ENCODE measurements around the gene CLEC20A.

CLEC20A gene

DNA sequence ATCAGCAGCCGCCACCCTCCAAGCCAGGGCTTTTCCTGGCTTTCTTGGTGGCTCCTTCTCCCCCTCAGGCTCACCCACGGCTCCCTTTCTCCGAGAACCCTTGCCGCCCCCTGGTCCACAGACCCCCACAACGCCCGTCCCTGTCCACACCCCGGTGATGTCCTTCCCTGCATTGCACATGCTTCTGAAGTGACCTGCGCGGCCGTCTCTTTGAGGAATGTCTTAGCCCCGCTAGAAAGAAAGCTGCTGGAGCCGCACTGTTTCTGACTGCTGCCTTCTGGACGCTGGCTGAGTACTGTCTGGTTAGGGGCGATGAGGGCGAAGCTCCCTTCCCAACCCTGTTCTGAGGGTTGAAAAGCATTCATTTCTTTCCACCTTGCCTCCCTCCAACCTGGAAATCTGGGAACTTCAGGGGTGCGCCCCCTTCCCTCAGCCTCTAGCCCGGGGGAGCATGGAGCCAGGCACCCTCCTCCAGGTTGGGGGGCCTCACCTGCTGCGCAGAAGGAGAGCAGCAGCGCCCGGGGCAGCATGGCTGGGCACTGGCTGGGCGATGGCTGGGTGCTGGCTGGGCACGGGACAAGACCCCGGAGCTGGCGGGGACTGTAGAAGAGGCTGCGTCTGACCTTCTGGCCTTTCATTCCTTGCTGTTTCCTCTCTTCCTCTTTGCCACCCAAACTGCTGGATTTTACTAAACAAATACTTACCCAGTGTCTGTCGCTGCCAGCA is at the start of gene CLEC20A:
Gene CLEC20A (minus strand): TSS at position 555 of the 726 bp plus-strand sequence. CDS start 25 bp downstream, at position 530.
- no peak for DNase-seq (ENCODE audit: low spot score)

DNA sequence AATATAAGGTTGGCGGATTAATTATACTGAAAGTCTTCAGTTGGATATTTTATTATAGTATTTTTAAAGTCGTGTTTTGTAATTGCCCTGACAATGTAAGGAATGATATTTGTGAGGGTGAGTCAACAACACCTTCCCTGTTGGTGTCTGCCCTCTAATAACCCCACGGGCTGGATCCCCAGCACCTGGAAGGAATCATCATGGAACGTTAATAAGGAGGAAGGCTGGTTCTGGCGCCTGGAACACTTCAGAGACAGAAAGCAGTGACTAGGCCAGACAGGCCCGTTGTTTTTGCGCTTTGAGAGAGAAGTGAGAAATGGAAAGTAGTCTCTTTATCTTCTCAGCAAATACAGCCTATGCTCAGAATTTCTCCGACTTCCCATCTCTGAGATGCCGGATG is 47.8 kb upstream of the CLEC20A start:
- DNase-seq (ENCODE audit: low spot score), result no peak

DNA sequence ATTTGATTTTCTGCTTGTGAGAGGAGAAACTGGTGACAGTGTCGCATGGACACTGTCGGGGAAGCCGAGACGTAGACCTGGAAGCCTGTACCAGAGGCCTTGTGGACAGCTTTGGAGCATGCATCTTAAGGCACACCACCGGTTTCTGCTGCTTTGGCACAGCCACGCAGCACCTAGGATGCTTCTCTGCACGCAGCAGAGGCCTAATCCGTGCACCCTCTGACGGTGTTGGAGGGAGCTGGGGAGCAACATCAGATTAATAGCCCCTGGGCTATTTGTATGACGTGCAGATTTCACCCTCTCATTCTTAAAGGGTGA is 46.5 kb upstream of the CLEC20A start:
- no peak for DNase-seq (ENCODE audit: low spot score)

DNA sequence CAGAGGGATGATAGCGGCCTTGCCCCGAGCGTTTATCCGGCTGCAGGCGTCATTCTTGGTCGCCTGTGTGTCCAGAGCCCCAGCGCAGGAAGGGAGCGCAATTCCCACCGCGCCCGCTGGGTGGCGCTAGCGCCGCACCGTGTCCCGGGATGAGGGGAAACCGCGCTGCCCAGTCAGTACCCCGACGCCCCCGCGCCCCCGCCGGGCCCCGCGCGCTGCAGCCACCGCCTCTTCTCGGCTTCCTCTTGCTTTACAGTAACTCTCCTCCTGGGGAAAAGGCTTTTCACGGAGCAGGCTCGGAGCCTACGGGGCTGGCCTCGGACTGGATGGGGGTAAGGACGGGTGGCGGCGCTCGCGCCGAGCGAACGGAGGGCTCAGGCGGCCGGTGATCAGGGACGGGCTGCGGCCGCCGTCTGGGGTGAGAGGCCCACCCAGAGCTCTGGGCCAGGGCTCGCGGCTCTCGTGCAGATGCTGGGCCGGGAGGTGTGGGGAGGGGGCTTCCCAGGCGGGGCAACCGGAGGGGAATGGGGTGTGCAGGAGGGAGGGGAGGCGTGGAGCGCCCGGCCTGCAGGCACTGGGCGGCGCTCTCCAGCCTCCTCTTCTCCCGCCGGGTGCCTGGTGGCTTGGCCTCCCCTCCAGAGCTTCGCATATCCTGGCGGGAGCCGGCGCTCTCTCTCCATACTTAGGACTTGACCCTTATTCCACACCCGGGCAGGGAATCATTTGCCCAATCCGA is 46.0 kb upstream of the CLEC20A start:
- peak; percentile 65 for DNase-seq (ENCODE audit: low spot score)

DNA sequence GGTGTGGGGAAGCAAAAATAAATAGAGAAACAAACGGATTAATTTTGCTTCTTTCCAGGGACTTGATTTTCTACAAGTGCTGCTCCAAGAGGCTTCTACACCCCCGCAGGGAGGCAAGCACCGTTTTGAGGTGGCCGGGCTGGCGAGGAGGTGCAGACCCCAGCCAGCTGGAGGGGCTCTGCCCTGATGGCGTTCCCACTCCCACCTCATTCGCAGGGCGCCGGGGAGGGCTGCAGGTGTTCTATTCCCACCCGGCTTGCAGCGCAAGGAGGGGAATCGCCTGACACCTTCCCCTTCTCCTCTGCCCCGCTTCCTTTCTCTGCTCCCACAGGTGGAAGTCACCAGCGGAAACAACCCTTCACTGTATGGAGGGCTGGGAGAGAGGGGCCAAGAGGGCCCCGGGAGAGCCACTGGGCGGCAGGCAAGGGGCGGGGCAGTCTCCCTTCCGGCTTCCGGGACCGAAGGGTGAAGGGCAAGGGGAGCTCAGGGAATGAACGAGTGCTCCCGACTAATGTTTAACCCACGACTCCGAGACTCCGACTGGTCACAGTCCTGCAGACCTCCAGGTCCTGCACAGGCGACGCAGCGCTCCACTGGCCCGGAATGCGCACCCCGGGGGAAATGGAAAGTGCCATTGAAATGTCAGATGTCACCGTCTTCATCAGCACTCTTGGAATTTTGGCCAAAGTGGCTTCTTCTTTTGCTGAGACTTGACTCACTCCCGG is 45.2 kb upstream of the CLEC20A start:
- DNase-seq (ENCODE audit: low spot score), result no peak

DNA sequence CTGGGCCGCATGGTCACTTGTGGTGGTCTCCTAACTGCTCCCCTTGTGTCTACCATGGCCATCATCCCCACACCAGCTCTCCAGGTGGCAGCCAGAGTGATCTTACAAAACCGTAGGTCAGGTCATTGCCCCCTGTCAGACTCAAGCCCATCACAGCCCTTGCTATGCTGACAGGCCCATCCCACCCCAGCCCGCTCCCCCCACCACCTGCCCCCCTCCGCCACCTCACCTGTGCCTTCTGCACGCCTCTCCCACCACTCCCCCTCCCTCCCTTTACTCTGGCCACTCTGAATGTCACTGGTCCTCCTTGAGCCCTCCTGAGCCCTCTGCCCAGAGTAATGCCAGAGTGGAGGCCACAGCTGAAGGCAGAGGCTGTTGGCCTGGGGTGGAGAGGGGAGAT is 44.6 kb upstream of the CLEC20A start:
- no peak for DNase-seq (ENCODE audit: low spot score)

DNA sequence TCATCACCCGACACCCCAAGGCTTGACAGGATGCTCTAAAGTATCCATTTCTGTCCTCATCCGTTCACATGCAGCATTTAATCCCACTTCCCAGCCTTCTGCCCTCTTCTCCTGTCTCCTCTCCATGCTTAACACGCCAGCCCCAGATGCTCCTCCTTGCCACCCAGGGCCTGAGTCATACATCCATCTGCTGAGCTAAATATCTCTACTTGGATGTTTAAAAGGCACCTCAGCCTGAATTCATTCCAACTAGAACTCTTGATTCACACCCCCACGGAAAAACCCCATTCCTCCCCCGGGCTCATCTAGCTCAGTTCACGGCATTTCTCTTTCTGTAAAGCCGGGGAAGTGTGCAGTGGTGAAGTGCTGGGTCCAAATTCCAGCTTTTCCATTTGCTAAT is 43.9 kb upstream of the CLEC20A start:
- no peak for DNase-seq (ENCODE audit: low spot score)

DNA sequence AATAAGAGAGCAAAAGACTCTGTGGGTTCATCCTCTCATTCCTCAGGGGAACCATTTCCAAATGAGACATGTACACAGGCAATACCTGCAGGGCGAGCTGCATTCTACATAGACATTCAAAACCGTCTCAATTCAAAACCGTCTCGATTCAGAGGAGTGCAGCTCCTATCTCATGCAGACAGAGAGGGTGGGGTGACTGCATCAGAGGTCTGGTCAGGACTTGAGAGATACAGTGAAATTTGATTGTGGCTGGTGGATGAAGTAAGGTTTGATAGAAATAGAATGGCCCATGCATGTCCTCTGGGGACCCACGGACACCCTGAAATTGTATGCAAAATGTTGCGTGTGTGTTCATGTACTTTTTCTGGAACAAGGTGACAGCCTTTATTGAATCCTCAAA is 43.4 kb upstream of the CLEC20A start:
- no peak for DNase-seq (ENCODE audit: low spot score)

DNA sequence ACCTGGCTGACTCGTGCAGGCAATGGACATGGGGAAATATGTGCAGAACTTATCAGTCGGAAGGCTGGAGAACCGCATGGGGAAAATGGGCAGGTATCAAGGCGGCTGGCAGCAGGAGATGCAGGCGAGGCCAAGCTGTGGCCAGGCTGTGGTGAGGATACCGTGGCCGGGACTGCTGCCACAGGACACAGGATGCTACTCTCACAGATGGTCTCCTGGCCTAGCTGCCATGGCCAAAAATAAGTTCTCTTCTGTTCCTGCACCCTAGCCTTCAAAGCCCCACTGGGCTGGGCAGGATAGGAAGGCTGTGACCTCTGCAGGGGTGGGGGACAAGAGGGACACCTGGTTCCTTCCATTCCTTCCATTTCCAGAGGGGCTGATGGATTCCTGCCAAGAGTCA is 42.5 kb upstream of the CLEC20A start:
- DNase-seq (ENCODE audit: low spot score), result no peak

DNA sequence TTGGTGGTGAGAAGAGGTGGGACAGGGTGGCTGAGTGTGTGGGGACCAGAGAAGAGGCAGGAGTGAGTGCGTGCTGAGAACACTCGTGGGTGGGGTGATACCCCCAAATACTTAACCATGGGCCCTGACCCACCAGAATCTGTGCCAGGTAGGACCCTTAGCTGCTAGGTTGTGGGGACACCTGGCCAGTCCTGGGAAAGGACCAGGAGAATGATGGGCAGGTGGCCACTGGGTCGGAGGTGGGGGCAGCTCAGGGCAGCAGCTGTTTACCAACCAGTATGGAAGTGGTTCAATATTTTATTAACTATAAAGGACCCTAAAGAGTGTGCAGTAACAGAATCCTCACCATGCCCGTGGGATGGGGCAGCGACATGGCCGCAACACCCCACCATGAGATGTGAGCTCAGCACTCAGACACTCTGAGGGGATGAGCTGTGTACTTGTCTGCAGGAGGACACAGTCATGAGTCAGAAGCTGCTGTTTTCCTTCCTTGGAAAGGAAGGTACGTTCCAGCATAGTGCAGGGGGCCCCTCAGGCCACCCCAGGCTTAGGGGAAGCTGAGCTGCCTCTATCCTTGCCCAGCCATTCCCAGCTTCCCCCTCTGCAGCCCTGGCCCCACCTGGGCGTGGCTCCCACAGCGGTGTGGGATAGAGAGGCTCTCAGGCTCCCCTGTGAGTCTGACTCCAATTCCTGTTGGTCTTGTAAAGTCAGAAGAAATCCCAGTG is 41.6 kb upstream of the CLEC20A start:
- no peak for DNase-seq (ENCODE audit: low spot score)

DNA sequence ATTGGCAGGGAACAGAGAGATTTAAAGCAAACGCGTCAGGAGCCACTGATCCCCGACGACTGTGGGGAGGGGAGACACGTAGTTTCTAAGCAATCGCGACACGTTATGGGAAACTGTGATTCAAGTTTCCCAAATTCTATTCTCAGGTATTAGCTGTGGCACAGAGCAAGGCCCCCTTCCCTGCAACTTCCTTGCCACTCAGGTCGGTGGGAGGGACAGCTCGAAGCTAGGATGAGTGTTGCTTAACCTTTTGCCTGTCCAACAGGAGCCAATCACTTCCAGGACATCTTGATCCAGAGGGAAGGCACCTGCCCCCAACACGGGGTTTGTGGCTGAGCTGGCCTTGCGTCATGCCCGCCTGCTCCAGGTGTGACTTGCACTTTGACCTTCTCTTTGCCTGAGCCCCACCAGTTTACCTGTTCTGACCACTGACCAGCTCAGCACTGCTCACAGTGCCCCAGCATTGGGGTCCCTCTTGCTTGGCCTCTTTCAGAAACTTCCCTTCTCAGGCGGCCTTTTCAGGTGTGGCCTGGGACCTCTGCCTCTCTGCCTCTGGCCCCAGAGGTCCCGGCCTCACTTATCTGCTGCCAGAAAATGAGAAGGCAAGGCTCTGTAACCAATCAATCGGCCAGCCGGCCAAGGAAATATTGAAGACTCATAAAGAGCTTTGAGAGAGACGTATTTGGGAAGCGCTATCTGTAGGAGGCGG is 40.8 kb upstream of the CLEC20A start:
- no peak for DNase-seq (ENCODE audit: low spot score)

DNA sequence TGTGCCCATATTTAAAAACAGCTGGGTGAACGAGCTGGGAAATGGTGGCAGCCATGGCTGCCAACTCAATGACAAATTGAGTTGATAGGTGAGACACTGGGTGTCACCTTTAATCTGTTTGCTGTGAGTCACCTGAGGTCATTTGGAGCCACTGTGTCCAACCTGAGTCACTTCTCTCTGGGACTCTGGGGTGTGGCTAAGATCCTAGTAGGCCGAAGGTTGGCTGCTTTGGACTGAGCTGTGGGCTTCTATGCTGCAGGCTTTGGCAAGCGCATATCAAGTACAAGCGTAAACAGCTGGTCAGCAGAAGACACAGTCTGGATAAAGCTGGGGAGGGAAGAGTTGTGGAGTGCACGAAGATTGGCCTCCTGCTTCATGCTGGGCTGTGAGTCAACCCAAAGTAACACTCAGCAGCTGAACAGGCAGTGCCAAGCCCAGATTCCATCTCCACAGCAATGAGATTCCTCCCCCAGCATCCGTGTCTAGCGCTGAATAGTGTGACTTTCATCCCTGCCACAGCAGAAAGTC is 40.1 kb upstream of the CLEC20A start:
- DNase-seq (ENCODE audit: low spot score), result peak; percentile 57

DNA sequence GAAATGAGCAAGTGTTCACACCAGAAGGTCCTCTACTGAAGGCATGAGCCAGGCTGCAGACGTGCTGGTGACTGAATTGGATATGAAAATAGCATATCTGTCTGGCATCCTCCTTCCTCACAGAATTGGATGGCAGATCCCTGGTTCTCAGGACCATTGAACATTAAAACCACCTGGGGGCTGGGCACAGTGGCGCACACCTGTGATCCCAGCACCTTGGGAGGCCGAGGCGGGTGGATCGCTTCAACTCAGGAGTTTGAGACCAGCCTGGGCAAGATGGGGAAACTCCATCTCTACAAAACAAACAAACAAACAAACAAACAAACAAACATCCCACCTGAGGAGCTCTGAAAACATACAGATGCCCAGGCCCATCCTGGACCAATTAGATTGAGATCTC is 39.6 kb upstream of the CLEC20A start:
- no peak for DNase-seq (ENCODE audit: low spot score)

DNA sequence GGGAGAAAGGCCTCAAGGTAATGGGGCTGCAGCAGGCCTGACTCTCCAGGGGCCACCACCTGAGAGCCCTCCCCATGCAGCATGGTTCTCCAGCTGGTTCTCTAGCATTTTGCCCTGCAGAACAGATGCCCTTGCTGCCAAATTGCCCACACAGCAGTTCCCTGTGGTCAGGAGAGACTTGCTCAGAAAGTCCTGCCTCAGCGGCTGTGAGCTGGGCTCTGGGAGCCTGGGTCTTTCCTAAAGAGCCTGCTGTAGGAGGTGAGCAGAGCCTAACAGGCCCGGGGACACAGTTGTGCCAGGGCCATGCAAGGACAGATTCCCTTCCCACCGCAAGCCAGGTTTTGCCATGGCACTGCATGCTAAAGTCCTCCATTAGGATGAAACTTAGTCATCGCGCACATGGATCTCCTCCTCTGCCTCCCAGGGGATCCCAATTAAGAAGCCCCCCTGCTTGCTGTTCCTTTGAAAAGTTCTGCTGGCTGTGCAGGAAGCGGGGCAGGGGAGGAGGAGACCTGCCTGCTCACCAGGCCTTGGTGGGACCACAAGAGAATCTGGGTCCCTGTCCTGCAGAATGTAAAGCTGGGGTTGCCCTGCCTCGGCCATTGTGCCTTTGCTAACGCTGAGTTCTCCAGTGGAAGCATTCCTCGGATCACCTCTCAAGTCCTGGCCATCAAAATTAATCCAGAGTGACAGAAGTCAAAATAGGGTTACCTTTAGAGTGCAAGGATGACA is 37.5 kb upstream of the CLEC20A start:
- DNase-seq (ENCODE audit: low spot score), result no peak

DNA sequence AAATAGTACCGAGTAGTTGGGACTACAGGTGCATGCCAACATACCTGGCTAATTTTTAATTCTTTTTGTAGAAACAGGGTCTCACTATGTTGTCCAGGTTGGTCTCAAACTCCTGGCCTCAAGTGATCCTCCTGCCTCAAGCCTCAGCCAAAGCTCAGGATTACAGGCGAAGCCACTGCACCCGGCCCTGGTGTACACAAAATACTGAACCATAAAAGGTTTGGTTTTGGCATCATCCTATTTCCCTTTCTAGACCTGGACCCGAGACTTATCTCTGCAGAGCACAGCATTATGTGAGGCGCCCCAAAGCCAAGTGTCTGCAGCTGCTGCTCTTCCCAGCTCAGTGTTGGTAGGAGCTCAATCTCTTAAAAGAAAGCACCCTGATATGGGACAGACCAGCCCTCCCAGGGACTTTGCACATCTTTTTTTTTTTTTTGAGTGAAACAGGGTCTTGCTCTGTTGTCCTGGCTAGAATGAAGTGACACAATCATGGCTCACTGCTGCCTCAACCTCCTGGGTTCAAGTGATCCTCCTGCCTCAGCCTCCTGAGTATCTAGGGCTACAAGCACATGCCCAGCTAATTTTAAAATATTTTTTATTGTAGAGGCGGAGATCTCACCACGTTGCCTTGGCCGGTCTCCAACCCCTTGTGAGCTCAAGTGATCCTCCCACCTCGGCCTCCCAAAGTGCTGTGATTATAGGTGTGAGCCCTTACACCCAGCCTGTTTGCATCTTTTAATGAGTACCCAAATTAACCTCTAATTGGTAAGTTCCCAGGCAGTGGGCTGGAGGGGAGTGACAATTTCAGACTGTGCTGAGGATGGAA is 36.6 kb upstream of the CLEC20A start:
- no peak for DNase-seq (ENCODE audit: low spot score)

DNA sequence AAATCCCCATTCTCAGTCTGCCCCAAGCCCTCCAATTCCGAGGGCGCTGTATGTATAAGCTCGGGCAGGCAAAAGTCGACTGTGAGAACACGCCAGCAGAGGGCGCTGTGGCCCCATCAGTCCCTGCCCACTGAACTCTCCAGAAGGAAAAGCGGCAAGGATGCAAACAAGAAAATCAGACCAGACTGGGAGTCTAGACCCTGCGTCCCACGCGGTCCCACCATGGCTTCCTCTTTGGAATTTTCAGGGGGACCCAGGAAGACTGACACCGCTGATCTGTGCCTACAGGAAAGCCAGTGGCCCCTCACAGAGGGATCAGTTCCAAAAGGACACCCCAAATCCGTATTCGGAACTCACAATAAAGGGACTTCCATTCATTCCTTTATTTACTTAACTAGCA is 35.6 kb upstream of the CLEC20A start:
- DNase-seq (ENCODE audit: low spot score), result peak; percentile 70

DNA sequence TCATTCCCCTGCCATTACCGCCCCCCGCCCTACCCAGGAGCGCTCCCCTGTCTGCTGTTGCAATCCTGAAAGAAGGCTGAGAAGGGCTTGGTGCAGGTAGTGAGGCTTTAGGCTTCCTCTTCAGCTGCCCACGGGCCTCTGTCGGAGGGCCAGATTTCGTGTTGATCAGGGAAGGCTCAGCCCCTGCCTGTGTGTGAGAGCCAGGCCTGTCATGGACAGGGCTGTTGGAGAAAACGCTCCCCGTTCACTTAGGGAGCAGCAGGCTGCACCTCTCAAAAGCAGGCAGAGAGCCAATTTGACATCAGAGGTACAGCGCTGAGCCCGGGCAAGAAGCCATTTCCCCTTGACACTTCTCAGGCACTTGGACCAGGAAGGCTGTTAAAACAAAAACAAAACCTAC is 35.1 kb upstream of the CLEC20A start:
- no peak for DNase-seq (ENCODE audit: low spot score)

DNA sequence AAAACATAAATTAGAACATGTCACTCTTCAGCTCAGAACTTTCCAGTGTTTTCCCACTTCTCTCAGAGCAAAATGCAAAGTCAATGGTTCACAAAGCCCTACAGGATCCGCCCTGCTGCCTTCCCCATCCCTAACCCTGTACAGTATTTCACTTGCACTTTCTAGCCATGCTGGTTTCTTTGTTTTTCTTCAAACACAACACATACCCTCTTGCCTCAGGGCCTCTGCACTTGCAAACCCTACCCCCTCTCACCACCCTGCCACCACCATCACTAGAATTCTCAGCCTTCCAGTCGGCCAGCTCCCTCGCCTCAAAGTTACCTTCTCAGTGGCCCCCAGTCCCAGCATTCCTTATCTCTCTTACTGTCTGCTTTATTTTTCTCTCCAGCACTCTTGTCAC is 33.7 kb upstream of the CLEC20A start:
- no peak for DNase-seq (ENCODE audit: low spot score)

DNA sequence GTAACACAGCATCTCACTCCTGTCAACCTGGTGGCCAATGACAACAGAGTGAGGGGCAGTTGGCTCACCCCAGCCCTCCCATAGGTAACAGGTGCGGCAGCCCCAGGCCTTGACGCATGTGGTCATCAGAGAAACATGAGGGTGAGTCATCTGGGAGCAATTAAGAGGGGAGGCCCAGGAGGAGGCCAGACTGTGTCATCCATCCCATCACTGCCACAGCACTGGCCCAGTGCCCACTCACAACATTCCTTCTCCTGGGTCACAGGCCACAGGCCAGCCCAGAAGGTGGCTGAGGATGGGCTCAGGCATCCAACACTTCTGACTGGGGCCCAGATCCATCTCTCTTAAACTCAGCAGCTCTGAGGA is 33.3 kb upstream of the CLEC20A start:
- DNase-seq (ENCODE audit: low spot score), result no peak

DNA sequence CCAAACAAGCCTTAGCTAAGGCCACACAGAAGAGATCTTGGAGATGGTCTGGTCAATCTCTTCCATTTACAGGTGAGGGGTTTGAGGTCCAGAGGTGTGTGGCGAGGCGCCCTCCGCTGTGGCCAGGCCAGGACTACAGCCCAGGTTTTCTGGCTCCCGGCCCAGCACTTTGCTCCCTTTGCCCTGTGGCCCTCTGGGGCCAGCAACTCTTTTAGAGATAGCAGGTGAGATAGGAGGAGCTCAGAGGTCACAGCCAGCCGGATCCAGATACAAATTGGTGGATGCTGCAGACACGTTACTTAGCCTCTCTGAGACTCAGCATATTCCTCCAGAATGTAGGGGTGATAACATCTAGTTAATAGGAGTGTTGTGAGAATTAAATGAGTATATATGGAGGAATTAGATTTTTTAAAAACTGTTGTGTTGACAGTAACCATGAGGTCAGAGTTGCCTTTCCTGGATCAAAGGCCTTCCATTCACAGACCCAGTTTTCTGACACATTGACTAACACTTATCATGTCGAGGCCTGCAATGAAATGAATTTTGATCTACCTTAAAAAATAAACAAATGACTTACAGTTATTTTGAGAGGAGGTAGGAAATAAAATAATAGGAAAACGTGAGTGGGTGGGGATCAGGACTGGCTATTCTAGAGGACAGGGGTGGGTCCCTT is 32.7 kb upstream of the CLEC20A start:
- no peak for DNase-seq (ENCODE audit: low spot score)

Measured in pons (tissue), 1 donor.